ENCODE data around the gene ITPKB.

ITPKB gene

DNA sequence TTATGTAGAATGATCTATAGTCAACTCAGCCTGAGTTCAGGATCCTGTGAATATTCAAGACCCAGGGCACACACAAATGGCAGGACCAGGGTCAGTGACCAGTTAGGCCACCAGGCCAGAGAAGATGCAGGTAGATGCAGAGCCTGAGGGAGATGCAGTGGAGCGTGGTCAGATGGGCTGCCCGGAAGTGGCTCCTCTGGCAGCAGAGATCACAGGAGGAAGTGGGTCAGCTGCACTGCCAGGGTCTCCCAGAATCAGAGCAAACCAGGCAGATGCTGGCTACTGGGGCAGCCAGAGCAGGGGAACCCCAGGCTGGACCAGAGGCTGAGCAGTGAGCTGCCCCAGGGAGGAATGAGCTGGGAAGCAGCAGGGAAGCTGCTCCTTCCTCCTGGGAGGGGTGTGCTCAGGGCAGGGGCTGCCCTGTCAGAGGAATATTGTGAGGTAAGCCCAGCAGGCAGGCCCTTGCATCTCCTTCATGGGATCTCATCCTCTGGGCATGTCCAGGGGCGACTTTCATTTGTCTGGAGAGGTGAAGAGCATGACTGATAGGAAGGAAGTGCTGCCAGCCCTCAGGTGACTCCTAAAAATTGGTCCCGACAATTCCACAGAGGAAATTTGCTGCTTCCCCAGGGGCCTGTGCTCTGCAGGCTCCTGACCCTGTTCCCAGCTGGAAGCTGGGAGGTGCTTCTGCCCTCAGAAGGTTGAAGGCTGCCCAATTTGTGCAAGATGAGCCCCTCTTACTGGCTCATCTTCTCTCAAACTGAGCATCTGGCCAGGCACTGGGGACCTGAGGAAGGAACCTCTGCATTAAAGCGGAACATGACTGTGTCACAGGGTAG, 141.2 kb downstream of the ITPKB start:
- DNase-seq: no peak

DNA sequence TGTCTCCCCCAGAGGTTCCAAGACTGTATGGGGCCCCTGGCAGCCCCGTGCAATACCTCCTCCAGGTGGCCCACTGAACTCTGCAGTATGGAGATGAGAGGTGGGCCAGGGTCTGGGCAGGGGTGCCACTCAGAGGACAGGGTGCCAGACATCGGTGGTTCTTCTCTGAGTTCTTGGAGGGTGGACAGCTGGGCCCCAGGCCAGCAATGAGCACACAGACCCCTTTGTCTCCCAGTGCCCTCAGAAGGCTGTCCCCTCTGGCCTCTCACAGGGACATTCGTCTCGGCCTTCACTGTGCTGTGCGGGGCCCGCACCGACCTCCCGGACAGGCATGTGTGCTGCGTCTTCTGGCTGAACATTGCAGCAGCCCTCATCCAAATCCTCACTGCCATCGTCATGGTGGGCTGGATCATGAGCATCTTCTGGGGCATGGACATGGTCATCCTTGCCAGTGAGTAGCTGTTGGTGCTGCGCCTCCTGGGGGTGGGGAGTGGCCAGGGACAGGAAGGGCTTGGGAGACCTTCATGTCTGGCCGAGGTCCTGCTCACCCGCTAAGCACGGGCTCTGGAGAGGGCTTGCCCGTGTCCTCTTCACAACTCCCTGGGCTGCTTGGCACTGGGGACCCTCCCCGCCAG, 142.4 kb downstream of the ITPKB start:
- DNase-seq: no peak

DNA sequence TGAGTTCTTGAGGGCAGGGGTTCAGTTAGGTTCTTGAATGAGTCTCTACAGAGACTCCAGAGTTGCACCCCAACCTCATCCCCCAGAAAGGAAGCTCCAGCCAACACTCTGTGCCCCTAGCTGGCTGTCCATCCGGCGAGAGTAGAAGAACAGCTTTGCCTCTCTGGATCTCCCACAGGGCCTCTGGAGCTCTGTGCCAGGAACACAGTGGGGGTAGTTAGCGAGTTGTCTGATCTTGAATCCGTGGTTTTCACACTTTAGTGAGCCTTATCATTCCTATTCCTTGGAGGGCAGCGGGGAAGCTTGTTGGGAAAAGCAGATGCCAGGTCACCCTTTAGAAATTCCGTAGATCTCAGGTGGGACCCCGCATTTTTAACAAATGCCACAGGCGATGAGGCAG, 145.5 kb downstream of the ITPKB start:
- DNase-seq: no peak

DNA sequence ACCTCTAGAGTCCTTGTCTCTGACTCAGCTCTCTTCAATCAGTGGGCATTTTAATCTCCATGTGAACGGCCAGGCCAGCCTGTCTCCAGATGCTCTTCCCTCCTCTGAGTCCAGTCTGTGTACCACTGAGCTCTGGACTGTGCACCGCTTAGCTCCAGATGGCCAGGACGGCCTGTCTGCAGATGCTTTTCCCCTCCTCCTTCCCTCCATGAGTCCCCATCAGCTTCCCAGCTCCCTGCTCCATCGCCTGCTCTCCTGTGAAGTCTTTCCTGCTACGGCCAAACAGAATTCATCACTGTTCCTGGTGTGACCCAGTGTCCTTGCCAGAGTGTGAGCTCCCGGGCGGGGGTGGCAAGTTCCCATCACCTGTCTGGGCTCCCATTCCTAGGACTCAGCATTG, 148.5 kb downstream of the ITPKB start:
- no peak for DNase-seq

DNA sequence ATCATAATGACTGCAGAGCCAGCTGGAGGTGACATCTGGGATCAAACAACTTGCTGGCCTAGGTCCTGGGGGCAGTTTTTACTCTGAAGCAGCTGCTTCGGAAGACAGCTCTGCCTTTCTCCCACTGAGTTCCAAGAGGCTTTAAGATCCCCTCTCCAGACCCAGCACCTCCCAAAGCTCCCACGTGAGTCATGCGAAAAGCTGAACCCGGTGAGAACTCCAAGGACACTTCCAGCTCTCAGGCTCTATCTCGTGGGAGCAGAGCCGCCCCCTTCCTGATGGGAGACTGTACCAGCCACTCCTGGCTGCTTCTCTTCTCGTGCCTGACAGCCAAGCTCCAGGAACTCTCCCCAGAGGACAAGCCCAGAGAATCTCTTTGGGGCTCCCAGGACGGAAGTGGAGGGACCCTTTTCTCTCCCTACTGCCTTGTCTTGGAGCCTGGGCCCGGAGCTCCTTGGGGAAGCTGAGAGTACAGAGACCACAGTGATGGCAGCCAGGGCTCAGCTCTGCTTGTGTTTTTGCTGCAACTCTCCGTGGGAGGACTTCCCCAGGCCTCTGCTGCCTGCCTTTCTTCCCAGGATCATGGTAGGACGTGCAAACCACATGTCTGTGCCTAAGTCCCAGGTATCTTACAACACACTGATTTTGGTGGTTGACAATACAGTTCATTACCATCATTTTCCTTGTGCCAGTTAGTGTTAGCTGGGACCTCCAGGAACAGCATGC, 149.9 kb downstream of the ITPKB start:
- DNase-seq: no peak

DNA sequence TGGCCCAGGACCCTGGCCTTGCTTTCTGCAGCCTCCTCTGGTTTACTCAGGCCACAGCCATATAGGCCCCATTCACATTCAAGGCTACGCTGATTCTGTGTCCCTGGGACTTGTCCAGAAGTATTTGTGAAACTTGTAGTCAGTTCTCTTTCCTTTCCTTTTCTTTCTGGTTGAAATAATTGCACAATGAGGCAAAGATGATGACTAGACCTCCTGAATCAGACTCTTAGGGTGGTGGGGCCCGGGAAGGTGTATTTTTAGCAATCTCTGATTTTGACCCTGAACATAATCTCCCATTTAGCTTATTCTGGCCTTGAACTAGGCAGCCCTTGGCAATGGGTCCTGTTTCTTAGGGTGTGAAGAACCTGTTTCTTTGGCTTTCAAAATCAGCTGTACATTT, 150.6 kb downstream of the ITPKB start:
- DNase-seq: no peak

DNA sequence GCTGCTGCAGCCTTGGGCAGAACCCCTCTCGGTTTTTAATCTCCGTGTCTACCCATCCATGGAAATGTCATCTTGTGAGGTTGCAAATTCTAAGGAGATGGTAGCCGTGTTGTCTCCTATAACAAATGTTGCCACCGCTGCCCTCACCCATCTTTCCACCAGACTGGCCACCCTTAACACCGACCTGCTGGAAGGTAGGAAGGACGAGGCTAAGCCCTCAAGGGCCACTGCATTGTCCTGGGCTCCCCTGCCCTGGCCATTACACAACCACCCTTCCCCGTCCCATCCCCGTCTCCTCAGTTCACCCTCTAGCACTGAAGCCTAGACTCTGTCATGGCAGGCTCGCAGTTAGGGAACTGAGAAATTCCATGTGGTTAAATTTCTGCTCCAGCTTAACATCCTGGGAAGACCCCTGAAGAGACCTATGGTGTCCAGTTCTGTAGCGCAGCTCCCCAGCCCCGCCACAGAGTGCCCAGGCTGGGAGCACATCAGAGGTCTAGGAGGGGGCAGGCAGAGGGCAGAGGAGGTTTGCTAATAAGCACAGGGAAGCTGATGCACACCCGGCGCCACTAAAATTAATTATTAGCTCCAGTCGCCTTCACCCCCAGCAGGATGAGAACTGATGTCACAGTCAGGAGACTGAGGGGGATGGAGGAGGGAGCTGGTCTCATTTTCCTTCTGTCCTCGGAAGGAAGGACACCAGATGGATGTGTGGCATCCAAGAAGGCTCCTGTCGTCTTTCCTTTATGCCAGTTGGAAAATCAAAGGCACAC, 152.2 kb downstream of the ITPKB start:
- no peak for DNase-seq

DNA sequence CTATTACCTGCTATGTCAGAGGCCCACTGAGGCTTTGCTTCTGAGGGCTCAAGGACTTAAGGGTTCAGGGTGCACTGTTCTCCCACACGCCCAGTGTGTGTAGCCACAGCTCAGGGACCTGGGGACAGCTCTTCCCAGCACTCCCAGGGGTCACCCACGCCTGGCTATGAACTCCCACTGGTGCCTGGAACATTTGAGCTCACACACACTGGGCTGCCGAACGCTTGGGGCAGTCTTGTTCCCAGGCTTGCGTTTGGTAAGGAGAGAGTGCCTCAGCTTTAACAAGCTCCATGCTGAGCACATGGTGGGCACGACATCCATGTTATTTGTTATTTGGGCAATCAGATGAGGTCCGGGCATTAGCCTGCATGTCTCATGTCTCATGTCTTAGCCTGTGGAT, 153.0 kb downstream of the ITPKB start:
- no peak for DNase-seq

DNA sequence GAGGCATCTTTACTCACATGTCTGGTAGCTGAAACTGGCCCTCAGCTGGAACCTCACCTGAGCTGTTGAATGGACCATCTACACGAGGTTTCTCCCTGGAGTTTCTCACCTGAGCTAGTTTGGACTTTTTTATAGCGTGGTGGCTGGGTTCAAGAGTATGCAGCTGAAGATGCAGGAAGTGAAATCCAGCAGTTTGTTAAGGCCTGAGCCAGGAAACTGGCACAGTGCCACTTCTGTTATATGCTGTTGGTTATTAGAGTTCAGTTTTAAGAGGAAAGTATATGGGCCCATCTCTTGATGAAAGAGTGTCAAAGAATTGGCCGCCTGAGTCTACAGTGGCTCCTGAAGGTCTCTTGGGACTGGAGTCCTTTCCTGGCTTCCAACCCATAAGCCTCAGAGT, 154.9 kb downstream of the ITPKB start:
- no peak for DNase-seq

DNA sequence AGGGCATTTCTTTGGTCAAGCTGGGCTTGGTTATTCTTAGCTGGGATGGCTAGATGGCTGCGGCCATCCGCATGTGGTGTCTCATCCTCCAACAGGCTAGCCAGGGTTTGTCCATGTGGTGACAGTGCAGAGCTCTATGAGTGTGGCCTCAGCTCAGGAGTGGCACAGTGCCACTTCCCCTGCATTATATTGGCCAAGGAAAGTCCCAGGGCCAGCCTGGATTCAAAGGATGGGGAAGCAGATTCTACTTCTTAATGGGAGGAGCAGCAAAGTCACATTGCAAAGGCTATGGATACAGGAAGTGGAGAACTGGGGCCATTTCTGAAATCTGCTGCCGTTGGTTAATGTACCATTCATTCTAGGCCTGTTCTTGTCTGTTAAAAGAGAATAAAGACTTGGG, 156.1 kb downstream of the ITPKB start:
- no peak for DNase-seq
